NCI-H1930 (cell line): Measurements from ENCODE around the gene LONRF2.

Source experiments
- DNase-seq, 2 experiments: peaks; one replicate each; lab custom pipeline; 2025; lab: John Stamatoyannopoulos, UW

LONRF2 gene

DNA sequence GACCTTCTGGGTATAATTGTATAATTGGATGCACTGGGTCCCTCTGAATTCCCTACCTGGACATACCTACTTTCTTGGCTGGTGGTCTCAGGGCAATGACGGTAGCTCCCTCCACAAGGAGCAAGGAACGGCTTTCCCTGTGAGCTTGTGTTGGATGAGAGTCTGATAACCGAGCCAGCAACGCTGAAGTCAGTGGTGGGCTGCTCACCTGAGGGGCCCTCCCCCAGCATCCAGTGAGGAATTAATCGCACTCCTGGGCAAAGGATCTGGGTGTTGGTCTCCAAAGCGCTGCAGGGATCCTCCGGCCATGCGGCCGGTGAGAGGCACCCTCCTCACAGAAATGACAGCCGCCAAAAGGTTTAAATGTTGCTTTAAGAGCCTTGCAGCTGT lies 47.1 kb downstream of the LONRF2 start:
- DNase-seq = no peak

DNA sequence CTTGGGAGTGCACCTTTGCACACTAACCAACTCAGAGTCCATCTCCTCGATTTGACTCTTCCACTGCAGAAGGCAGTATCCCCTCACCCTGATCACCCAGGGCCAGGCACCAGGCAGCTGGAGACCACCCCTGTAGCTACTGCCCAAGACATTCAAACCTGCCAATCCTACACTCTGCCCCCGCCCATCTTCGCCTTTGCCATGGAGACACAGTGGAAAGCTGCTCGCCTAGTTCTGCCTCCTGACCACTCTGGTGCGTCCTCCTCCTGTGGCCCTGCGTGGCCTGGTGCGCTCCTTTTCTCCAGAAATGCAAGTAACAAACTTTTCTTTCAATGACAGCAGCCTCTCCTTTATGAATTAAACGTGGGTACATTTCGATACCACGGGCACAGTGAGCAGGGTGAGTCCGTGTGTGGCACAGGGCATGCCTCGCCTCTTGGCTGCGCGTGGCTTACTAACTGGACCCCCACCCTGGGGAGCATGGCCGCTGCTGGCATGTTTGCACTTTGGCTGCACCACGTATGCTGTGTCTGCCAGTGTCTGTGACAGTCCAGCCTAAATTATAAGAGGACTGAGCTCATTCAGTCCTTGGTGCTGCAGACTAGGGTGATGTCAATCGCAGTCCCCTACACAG lies 47.6 kb downstream of the LONRF2 start:
- no peak for DNase-seq

GRCh38 chr2:100274076-100274475 lies 48.2 kb downstream of the LONRF2 start:
- DNase-seq = no peak

GRCh38 chr2:100273387-100273786 lies 48.9 kb downstream of the LONRF2 start:
- no peak for DNase-seq

- DNase-seq = no peak
Observed at GRCh38 chr2:100272841-100273329, 49.4 kb downstream of the LONRF2 start.

DNA sequence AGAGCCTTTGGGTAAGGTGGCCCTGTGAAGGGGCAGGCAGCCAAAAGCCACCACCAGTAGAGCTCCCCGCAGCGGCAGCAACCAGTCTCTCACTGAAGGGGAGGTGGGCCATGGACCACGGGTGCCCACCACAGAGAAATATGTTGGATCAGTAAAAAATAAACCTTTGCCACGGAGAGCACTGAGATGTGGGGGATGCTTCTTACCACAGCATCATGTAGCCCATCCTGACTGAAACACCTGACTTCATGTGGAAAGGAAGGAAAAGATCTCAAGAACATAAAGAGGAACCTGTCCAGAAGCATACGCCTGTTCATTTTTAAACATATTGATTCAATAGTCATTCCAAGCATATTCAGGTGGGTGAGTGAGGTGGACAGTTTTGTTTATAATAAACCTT lies 51.1 kb downstream of the LONRF2 start:
- no peak for DNase-seq

DNA sequence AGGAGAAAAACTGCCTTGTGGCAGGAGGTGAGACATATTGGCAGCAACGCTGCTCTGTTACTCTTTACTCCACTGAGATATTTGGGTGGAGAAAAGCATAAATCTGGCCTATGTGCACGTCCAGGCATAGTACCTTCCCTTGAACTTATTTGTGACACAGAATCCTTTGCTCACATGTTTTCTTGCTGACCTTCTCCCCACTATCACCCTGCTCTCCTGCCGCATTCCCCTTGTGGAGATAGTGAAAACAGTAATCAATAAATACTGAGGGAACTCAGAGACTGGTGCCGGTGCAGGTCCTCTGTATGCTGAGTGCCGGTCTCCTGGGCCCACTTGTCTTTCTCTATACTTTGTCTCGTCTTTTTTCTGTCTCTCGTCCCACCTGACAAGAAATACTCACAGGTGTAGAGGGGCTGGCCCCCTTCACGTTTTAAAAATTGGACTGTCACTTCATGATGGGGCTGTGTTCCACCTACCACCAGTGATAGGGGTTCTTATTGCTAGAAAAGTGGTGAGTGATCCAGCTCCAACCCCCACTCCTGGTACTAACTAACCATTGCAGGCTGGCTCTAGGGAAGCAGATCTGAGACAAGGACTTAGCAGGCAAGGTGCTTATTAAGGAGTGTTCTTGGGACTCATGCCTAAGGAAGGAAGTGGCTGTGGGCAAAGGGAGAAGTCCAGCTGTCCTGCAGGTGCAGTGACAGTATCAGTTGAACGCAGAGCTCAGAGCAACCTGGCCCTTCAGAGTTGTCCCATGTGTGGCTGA lies 51.7 kb downstream of the LONRF2 start:
- DNase-seq = no peak

- no peak for DNase-seq
Observed at GRCh38 chr2:100269889-100270288, 52.4 kb downstream of the LONRF2 start.

- no peak for DNase-seq
Observed at GRCh38 chr2:100268986-100269385, 53.3 kb downstream of the LONRF2 start.

DNA sequence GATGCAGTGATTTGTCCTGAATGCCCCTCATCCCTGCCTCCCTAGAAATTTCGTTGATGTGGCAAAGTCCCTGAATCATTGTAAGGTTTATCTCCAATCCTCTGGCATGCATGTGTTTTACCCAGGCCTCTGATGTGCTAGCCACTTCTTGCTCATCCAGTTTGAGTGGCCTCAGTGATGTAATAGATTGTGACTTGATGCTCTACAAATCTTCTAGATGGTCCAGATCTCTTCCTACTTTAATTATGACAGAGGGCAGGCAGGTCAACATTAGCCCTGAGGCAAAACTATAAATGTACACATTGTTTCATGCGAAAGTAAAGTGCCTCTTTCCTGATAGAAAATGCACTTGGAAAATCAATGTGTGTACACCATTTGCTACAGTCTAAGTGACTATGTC lies 54.5 kb downstream of the LONRF2 start:
- no peak for DNase-seq

- no peak for DNase-seq
Observed at GRCh38 chr2:100266126-100266525, 56.2 kb downstream of the LONRF2 start.

- no peak for DNase-seq
Observed at GRCh38 chr2:100265226-100265625, 57.1 kb downstream of the LONRF2 start.

DNA sequence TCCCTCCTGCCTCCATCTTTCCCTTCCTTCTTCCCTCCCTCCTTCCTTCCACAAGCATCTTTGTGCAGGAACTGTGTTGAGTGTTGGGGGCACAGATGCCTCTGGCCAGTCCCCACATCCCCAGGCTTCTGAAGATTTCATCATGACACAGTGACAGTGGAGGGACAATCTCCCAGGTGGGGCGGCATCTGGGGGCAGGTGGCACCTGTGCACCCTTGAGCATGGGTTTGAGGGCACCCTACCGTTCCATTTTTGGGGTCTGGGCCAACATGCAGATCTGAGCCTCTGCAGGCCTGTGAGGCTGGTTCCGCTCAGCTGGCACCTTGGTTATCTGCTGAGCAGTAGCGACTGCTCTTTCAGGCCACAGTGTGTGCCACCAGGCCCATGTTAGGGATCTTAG lies 57.6 kb downstream of the LONRF2 start:
- DNase-seq = no peak

DNA sequence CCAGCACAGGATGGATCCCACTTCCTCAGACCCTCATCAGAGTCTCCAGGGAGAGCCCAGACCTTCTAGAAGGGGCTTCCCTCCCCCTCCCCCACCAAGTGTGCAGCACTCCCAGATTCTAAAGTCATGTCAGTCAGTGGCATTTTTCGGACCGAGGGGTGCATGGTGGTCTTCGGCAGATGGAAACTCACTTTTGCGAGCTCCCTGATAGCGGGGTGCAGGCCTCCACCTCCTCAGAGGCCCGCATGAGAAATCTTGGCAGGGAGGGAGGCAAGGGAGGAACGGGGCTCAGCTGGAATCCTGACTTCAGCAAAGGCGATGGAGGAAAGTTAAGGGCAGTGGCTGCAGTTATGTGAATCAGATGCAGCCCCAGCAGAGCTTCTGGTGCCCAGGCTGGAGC lies 58.2 kb downstream of the LONRF2 start:
- DNase-seq = no peak

- peak; percentile 25 to 58 for DNase-seq
Observed at GRCh38 chr2:100262555-100263320, 59.6 kb downstream of the LONRF2 start.

- DNase-seq = no peak
Observed at GRCh38 chr2:100262046-100262445, 60.3 kb downstream of the LONRF2 start.

GRCh38 chr2:100260712-100261620 lies 61.3 kb downstream of the LONRF2 start:
- peak; percentile 28 to 56 for DNase-seq

GRCh38 chr2:100259106-100259505 lies 63.2 kb downstream of the LONRF2 start:
- no peak for DNase-seq

- no peak for DNase-seq
Observed at GRCh38 chr2:100257939-100258338, 64.4 kb downstream of the LONRF2 start.

DNA sequence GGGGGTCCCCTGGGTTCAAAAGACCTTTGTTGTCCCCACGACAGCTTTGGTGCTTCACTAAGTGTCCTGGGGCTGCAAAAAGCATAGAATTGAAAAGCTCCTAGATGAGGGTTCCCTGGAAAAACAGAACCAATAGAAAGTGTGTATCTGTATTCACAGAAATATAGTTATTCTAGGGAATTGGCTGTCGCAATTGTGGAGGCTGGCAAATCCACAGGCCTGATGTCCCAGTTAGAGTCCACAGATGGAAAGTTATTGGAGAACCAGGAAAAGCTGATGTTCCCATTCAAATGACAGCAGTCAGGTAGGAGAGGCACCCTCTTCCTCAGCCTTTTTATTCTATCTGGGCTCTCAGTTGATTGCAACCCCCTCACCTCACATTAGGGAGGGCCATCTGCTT lies 65.5 kb downstream of the LONRF2 start:
- DNase-seq = no peak

- no peak for DNase-seq
Observed at GRCh38 chr2:100256416-100256815, 65.9 kb downstream of the LONRF2 start.
